HG03103 (cell line): ENCODE data around the gene TCP11L2.
"Not testable (repeated sequence)": the region's sequence is repeated elsewhere in the genome, so short reads cannot be mapped to it uniquely, and the experiment has no call there.

Experiments used
- ATAC-seq: cut with Tn5 transposase; IDR thresholded peaks from one replicate; pipeline ENCODE4 v1.9.1; 2021; ENCODE audit warnings: low read depth; ENCODE audit not compliant: unreplicated experiment

The TCP11L2 gene

DNA sequence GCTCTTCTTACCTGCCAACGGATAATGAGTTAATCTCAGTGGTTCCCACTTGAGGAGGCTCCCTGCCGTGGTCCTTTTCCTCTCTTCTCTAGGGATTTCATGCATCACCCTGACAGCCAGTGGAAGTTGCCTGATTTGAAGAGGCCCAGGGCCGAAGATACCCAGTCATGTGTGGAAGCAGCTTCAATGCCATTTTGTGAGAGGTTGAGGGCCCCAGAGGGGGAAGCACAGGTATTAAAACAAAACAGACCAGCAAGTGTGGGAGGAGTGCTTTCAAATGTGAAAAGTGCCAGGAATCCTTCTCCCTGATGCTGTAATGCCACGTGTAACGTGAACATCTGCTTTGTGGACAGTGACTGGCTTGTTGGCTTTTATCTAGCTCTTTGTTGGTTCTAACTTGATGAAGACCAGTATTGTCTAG is 1.5 kb downstream of the TCP11L2 start:
- ATAC-seq = no peak

GRCh38 chr12:106304797-106305196 is 2.3 kb downstream of the TCP11L2 start:
- no peak for ATAC-seq

DNA sequence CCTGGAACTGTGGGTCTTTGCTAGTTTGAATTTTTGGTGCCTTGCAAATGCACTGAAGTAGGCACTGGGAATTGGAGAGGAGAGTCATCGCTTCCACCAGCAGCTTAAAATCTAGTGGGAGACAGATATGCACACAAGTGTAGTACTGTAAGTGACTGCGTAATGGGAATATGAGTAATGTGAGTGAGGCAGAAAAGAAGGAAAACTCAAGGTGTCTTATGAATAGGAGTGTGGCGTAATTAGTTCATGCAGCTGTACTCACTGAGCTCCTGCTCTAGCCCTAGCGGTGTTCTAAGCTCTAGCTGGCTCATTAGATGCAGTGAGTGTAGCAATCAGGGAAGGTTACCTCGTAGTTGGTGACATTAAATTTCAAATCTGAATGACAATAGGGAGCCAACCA is 2.8 kb downstream of the TCP11L2 start:
- no peak for ATAC-seq

DNA sequence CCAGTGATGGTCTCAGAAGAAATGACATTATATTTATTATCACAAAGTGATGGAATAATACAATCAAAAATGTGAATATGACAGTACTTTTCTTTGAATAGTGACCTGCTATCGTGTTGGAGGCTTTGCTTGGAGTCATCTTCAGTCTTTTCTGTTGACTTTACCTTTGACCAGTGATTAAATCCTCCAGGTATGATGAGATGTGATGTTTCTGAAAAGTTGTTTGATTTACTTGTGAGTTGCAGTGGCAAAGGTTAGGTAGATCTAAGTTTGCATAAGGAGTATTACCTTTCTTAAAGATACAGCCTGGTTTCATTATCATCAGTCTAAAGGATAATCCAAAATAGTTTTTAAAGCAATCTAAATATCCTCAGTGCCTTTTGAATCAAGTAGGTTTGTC is 4.6 kb downstream of the TCP11L2 start:
- no peak for ATAC-seq

DNA sequence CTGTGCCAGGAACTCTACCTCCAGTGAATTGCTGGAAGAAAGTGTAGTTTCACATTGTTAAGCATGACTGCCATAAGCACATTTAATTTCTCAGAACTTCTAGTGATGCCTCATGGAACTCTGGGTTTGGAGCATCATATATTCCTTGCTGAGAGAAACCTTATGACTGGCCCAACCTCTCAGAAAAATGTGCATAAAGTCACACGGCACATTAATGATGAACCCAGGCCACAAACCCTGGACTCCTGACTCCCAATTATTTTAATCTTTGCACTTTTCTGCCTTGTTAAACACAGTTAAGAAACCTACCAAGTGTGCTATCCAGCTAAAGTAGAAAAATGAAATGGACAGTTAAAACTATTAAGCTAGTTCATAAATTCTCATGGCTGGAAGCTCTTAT is 5.6 kb downstream of the TCP11L2 start:
- ATAC-seq = no peak

DNA sequence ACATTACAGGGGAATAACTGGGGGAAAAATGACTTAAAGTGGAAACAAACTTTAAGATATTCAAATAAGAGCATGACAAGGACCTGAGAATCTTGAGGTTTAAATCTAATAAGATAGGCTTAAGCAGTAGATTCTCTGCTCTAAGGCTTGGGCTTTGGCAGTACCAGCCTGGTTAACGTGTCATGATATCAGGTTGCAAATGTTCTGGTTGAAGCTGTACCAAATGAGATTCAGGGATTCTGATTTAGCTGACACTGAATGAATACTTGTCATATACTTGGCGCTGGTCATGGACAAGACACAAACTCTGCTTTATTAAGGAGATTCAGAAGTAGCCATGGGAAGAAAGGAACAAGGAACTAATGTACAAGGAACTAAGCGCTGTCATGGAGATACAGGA is 6.1 kb downstream of the TCP11L2 start:
- no peak for ATAC-seq

DNA sequence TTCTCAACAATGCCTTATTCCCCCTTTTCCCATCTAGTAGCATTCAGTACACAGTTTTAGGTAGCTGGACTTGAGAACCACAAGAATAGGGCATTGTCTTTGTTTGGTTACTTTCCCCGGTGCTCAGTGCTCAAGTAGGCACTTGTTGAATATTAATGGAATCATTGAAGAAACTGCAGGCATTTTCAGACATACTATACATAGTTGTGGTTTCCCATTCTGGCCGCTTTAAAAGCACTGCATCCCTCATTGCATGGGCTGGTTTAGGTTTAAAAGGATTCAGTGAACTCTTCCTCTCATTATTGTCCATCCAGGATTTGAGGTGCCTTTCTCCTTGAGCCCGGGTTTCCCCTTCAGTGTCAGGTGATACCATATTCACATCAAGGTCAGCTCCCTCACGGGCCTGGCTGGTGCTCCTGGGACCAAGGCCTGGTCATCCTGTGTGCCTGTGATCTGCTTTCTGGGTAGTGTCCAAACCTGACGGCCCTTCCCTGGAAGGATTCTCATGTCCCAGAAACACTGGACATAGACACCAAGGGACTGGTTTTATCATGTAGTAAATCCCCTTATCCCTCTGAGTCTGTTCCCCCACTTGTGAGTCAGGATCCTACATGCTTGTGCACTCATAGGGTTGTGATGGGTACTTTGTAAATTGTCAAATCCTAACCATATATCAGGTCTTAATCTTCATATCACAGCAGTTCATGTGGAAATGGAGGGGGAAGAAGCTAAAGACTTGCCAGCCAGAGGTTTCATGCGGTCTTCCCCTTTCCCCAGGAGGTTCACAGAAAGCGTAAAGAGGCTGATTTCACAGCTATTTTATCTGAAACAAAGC is 7.4 kb downstream of the TCP11L2 start:
- no peak for ATAC-seq

- no peak for ATAC-seq
Observed at GRCh38 chr12:106310687-106311086, 8.2 kb downstream of the TCP11L2 start.

DNA sequence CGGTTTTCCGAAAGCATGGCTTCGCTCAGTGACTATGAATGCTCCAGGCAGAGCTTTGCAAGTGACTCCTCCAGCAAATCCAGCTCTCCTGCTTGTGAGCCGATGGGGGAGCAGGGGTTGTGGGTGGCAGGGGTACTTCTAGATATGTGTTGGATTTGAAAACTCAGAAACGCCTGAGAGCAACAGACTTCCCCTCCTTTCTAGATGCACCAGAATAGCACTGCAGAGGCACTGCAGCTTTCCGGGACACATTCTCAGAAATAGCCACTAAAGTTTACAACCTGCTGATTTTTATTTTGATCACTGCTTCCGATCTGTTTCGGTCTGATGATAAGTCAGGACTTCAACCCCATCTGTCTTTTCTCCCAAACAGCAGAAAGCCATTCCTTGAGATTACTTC is 8.6 kb downstream of the TCP11L2 start:
- no peak for ATAC-seq

DNA sequence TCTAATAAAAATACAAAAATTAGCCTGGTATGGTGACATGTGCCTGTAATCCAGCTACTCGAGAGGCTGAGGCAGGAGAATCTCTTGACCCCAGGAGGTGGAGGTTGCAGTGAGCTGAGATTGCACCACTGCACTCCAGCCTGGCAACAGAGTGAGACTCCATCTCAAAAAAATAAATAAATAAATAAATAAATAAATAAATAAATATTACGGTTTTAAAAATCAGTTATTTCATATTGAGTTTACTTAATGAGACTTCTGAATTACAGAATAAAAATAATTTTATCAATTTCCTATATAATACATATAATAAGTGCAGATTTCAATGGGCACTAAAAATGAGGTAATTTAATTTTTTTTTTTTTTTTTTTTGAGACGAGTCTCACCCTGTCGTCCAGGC is 10.9 kb downstream of the TCP11L2 start:
- ATAC-seq = not testable (repeated sequence)

DNA sequence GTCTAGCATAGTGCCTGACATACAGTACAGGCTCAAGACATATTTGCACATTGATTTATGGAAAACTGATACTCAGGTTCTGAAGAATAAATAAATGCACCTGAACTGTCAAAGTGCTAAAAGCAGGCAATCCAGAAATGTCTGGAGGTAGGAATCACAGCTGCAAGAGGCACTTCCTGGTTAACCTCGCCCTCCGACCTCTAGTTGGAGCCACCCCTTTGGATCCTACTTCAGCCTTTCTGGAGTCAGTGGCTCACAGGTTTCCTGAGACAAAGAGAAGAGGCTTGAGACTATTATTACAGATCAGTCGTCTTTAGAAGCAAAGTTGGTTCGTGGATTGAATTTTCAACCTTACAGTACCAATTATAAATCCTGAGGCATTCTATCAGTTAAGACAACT is 13.0 kb downstream of the TCP11L2 start:
- no peak for ATAC-seq

DNA sequence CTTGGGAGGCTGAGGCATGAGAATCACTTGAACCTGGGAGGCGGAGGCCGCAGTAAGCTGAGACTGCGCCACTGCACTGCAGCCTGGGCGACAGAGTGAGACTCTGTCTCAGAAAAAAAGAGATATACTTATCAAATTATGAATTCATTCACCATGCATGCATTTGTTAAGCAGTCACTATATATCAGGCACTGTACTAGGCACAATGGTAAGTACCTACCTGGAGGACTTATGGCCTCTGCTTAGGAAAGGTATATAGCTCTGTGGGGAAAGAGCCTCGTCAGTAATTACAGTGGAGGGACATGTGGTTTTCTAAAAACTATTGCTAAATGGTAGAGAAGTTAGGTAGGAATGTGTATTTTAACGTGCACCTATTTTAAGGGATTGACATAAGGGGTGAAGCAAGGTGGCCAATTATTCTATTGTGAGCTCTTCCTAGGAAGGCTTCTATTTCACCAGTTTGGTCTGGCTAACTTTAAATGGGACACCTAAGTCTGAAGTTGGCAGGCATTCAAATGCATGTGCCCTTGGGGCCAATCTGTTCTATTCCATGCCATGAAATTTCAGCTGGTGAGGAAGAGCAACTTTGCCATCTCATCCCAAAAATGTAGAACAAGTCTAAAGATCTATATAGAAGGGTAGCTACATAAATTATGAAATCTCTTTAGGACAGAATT is 15.0 kb downstream of the TCP11L2 start:
- no peak for ATAC-seq

- no peak for ATAC-seq
Observed at GRCh38 chr12:106321139-106321850, 18.8 kb downstream of the TCP11L2 start.

DNA sequence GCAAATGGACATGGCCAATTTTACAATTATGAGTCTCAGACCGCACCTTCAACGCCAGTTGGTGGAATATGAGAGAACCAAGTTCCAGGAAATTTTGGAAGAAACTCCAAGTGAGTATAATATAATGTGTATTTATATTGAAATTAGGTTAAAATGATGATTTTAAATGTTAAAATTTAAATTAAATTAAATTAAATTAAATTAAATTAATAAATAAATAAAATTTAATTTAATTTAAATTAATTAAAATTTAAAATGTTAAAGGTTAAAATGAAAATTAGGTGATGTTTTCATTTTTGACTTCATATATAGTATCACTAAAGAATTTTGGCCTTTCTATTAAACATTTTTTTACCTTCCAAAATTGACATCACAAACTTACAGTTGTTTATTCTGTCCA is 21.0 kb downstream of the TCP11L2 start:
- no peak for ATAC-seq

DNA sequence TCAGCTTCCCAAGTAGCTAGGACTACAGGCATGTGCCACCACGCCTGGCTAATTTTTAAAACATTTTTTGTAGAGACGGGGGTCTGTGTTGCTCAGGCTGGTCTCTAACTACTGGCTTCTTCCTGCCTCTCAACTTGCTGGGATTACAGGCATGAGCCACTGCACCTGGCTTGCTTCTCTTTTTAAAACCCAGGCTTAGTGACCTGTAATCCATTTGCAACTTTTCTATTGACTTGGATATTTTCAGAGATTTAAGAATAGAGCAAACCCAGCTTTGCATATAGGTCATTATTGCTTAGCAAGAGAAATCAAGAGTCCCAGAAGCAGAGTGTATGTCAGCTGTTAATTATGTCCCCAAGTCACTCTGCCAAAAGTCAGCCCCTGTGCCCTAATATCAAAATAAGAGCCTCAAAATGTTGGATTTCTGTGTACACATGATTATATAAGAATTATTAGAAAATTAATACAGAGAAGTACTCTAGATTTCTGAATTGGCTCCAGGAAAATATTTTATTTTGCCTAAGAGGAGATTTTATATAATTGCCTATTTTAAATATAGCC is 24.9 kb downstream of the TCP11L2 start:
- no peak for ATAC-seq

- ATAC-seq = no peak
Observed at GRCh38 chr12:106328735-106329134, 26.2 kb downstream of the TCP11L2 start.

DNA sequence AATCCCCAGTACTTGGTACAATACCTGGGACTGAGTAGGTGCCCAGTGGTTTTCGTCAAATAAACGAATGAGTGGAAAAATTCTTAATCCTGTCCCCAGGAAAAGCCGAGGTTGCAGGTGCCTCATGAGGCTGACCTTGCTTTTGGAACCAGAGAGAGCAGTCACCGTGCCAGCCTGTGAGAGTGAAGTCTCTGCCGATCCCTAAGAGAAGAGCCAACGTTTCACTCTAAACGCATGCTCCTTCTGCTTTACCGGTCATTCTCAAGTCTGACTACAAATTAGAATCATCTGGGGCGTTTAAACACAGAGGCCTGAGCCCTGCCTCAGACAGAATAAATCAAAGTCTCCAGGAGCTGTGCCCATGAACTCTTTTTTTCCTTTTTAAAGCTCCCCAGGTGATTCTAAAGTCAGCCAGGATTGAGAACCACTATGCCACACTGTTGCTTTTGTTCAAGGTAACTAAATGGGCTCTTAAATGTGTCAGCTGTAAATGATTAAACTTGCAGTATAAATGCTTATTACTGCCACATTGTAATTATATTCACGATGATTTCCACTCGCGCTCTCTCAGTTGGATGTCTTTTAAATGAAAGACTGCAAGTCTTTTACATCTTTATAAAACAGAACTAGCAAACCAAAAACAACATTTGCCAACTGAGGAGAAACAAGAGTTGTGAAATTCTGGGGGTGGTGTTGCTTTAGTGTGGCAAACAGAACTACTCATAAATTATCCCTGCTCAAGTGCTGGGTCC is 26.9 kb downstream of the TCP11L2 start:
- no peak for ATAC-seq

- no peak for ATAC-seq
Observed at GRCh38 chr12:106331599-106331998, 29.1 kb downstream of the TCP11L2 start.

DNA sequence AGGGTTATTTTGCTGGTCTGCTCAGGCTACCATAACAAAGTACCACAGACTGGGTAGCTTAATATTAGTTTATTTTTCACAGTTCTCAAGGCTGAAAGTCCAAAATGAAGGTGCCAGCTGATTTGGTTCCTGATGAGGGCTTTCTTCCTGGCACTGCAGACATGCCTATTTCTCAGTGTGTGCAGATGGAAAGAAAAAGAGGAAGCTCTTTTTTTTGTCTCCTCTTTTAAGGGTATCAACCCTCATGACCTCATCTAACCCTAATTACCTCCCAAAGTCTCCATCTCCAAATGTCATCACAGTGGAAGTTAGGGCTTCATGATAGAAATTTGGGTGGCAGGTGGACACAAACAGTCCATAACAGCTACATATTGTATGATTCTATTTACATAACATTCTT is 30.0 kb downstream of the TCP11L2 start:
- no peak for ATAC-seq

- ATAC-seq = no peak
Observed at GRCh38 chr12:106333010-106333409, 30.5 kb downstream of the TCP11L2 start.
